GM10248 (cell line): ENCODE results near the gene ANKRD2.

Experiments
- CTCF ChIA-PET: fragments of 300-600 bp; sonication (Branson Sonifier 250); formaldehyde crosslinking; extraction: SDS; loops from one replicate; lab custom pipeline; 2021; ENCODE audit warnings: antibody characterized with exemption; lab: Yijun Ruan, JAX
- POLR2A ChIA-PET: fragments of 350-650 bp; sonication (Branson Sonifier 250); formaldehyde crosslinking; extraction: SDS; loops from one replicate; lab custom pipeline; 2020; ENCODE audit warnings: antibody characterized with exemption; lab: Yijun Ruan, JAX
- DNase-seq: peaks from one replicate; pipeline ENCODE4 v3.0.0; 2012; ENCODE audit errors: extremely low spot score
- TF ChIP-seq, protein P1 (sequence below): IDR thresholded peaks from 2 replicates; pipeline ENCODE4 v1.5.1; 2012; ENCODE audit warnings: mild to moderate bottlenecking, low read depth; ENCODE audit errors: extremely low read depth, missing control alignments, control extremely low read depth

ANKRD2 gene

DNA sequence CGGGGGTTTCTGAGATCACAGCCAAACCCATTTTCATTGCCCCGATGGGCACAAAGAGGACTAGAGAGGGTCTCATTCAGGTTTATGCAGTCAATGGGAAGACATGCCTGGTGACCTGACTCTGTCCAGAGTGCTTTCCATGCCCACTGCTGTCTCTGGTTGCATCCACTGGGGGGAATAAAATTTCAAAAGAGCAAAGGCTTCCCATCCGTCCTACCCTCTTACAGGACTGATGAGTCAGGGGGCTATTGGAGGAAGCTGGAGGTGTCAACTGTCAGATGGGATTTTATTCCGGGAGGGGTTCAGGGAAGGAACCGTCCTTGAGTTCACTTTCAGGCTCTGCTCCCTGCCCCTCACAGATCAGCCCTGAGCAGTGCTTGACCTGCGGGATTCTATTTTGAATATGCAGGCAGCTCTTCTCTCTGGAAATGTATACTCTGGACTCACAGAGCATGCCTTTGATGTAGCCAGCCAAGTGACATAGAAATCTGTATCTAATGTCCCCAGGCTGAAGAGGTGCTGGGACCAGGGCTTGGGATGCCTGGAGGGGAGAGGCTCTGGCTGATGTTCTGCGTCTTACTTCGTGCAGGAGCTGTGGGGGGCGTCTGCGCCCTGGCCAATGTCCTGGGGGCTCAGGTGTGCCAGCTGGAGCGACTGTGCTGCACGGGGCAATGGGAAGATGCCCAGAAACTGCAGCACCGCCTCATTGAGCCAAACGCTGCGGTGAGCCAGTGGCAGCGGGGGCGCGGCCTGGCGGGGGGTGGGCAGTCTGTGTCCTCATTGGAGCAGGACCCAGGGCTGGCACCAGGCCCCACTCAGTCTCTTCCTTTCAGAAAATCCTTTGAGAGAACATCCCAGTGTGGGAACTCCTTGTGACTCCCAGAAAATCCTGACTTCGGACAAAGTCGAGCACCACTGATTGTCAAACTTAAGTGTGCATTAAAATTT is 29.0 kb downstream of the ANKRD2 start:
- no peak for DNase-seq
- TF ChIP-seq, protein P1, sequence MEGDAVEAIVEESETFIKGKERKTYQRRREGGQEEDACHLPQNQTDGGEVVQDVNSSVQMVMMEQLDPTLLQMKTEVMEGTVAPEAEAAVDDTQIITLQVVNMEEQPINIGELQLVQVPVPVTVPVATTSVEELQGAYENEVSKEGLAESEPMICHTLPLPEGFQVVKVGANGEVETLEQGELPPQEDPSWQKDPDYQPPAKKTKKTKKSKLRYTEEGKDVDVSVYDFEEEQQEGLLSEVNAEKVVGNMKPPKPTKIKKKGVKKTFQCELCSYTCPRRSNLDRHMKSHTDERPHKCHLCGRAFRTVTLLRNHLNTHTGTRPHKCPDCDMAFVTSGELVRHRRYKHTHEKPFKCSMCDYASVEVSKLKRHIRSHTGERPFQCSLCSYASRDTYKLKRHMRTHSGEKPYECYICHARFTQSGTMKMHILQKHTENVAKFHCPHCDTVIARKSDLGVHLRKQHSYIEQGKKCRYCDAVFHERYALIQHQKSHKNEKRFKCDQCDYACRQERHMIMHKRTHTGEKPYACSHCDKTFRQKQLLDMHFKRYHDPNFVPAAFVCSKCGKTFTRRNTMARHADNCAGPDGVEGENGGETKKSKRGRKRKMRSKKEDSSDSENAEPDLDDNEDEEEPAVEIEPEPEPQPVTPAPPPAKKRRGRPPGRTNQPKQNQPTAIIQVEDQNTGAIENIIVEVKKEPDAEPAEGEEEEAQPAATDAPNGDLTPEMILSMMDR: no peak
- ChIA-PET POLR2A (no interaction called here), CTCF (interaction anchor here (1.1 kb wide), 1 partner anchor 11 kb away, joined by 4 read pairs; no protein-coding TSS in a partner anchor)

DNA sequence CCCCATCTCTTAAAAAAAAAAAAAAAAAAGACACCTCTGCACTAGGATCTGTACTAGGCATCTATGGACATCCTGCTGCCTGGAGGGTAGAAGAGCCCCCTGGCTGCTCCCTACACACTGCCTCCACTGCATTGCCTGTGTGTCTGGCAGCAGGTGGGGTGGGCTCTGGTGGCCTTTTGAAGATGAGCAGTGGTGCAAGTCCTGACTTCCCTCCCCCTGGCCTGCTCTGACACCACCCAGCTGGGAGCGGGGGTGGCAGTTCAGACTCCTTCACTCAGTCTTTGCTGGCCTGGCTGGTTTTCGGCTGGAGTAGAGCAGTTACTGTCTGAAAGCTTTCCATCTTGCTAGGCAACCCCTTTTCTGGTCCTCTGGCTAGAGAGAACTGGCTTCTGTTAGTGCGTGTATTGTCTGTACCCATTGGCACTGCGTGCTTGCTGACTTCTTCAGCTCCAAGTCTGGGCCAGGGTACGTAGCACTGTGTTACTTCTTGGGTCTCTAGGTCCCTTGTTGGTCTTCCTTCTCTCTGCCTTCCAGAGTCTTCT is 34.6 kb downstream of the ANKRD2 start:
- ChIA-PET CTCF (interaction anchor here (1.1 kb wide), 2 partner anchors 9 to 23 kb away, joined by 3 read pairs; no protein-coding TSS in a partner anchor), POLR2A (no interaction called here)
- TF ChIP-seq, protein P1: no peak
- DNase-seq: no peak

DNA sequence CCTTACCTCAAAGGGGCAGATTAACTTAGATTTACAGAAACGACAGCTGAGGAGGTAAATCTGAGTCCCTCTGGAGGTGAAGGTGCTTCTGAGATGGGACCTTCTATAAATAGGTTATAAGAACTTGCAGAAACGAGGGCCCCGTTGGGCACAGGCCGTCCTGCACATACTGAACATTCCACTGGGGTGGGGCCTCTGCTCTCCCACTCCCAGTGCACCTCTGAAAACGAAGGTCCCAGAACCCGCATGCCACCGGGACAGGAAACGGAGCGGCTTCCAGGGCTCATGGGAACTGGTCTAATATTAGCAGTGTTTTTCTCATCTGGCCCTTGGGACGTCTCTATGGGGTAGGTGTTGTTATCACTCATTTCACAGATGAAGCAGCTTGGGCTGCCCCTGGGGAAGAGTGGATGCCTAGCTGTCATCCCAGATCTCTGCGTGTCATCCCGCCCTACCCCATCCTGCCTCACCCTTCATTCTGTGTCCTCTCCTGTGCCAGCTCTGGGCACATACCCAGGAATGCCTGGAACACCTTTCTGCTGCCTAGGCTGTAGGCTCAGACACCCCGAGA is 36.5 kb downstream of the ANKRD2 start:
- ChIA-PET POLR2A (no interaction called here), CTCF (interaction anchor here (0.8 to 1.3 kb wide), 2 partner anchors 17 to 37 kb away, joined by 3 to 5 read pairs; partner anchors contain the start of gene ANKRD2)
- TF ChIP-seq, protein P1: no peak
- DNase-seq: no peak

DNA sequence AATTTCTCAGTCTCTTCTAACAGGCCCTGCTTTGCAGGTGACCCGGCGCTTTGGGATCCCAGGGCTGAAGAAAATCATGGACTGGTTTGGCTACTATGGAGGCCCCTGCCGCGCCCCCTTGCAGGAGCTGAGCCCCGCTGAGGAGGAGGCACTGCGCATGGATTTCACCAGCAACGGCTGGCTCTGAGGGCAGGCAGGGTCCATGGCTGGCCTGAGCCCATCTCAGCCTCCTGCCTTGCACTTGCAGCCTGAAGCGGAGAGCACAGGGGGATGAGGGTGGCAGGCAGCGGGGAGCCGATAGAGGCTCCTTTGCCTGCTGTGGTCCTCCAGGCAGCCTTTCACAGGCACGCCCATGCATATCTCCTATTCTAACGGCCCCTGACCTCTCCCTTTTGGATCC is 38.9 kb downstream of the ANKRD2 start:
- CTCF ChIA-PET: interaction anchor here (0.8 to 1.5 kb wide), 4 partner anchors 29 to 198 kb away, joined by 3 read pairs; no protein-coding TSS in a partner anchor
- POLR2A ChIA-PET: no interaction called here
- no peak for DNase-seq
- TF ChIP-seq, protein P1: no peak

DNA sequence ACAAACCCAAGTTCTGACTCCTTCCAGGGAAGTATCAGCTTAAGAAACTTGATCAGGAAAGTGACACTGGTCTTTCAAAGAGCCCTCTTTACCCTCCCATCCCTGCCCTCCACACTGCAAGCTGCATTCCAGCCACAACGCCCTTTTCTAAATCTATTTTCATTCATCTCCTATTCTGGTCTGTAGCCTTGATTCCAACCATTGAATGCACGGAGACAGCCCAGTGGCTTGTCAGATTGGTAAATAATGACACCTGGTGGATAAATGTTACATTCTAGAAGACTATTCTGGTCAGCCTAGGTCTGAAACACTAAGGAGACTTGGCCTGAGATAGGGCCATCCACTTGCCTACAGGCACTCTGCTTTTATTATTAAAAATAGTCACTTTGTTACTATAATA is 39.8 kb downstream of the ANKRD2 start:
- DNase-seq: no peak
- ChIA-PET CTCF (interaction anchor here (0.8 to 3.4 kb wide), 9 partner anchors 8 to 199 kb away, joined by 3 to 14 read pairs (median 3); partner anchors contain the start of gene ANKRD2), POLR2A (no interaction called here)
- TF ChIP-seq, protein P1: peak; percentile 27

DNA sequence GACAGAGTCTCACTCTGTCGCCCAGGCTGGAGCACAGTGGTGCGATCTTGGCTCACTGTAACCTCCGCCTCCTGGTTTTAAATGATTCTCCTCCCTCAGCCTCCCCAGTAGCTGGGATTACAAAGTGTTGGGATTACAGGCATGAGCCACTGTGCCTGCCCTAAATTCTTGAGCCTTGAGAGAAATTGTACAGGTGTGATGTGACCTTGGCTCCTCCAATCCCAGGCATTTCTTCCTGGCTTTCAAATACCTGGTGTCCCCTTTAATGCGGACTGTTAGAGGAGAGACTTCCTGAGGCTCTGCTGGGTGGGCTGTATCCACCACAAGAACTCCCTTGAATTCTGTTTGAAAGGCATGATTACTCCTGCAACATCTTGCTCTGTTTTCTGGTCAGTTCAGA is 45.7 kb downstream of the ANKRD2 start:
- DNase-seq: no peak
- ChIA-PET POLR2A (no interaction called here), CTCF (interaction anchor here (0.6 kb wide), 1 partner anchor 440 kb away, joined by 3 read pairs; no protein-coding TSS in a partner anchor)
- TF ChIP-seq, protein P1: no peak
